Measurements from ENCODE around the gene WIPF3. TPM values are rescaled to one million over a fixed set of nuclear protein-coding genes. Genes with fewer than 3 reads are reported as not detected.

Gene WIPF3
- total RNA-seq, 2 experiments from 2014 or later = not detected

DNA sequence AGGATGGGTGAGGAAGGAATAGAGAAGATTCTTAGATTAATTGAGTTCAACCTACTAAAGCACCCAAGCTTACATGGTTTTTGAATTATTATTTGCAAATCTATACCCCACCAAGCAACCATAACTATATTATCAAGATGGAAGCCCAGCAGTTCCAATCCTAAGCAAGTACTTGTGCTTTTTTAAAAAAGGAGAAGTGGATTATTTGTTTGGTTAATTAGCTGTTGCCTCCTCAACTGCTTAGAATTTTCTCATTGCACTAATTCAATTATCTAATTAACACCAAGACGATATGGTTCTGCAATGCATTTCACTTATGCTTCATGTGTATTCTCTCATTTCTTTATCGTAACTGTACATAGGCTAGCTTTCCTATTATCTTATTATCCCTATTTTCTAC is 27.3 kb upstream of the WIPF3 start:
- TF ChIP-seq, protein P1, sequence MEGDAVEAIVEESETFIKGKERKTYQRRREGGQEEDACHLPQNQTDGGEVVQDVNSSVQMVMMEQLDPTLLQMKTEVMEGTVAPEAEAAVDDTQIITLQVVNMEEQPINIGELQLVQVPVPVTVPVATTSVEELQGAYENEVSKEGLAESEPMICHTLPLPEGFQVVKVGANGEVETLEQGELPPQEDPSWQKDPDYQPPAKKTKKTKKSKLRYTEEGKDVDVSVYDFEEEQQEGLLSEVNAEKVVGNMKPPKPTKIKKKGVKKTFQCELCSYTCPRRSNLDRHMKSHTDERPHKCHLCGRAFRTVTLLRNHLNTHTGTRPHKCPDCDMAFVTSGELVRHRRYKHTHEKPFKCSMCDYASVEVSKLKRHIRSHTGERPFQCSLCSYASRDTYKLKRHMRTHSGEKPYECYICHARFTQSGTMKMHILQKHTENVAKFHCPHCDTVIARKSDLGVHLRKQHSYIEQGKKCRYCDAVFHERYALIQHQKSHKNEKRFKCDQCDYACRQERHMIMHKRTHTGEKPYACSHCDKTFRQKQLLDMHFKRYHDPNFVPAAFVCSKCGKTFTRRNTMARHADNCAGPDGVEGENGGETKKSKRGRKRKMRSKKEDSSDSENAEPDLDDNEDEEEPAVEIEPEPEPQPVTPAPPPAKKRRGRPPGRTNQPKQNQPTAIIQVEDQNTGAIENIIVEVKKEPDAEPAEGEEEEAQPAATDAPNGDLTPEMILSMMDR (IDR thresholded peaks at IDR 0.05) = no peak
- peaks cover 7 to 11% of the 10 kb centered on the region in 2 experiments for H3K27me3 ChIP-seq (ENCODE audit: control insufficient read depth in 1 of 2, insufficient read depth in 2 of 2, low read length in 2 of 2)
- H3K9me3 ChIP-seq (ENCODE audit: control insufficient read depth in 1 of 2, insufficient read depth in 1 of 2, low read length in 2 of 2) = no peaks in the 10 kb centered on the region
- Mint-ChIP-seq H3K27me3 (peaks cover 43% of the 10 kb centered on the region), H3K27ac (no peak overlapping the region), H3K9me3 (no peaks in the 10 kb centered on the region), H3K36me3 (ENCODE audit: low read depth) (no peaks in the 10 kb centered on the region), H3K4me3 (no peak overlapping the region), H3K4me1 (ENCODE audit: low read depth) (no peaks in the 10 kb centered on the region)
- no peaks in the 10 kb centered on the region for H3K4me1 ChIP-seq (ENCODE audit: insufficient read depth, low read length)
- ChIA-PET POLR2A (no interaction called here), CTCF (no interaction called here)
- DNase-seq (no peak), ATAC-seq (ENCODE audit: poor library complexity) (no peak)
- intact Hi-C loops (cut with DNase I, micrococcal nuclease) = no loop called here
- H3K4me3 ChIP-seq (ENCODE audit: low read length) = no peak overlapping the region
- H3K36me3 ChIP-seq (ENCODE audit: insufficient read depth, low read length) = no peaks in the 10 kb centered on the region
- no peak overlapping the region for H3K27ac ChIP-seq (ENCODE audit: low read depth in 1 of 2, low read length in 2 of 2)

GRCh38 chr7:29780346-29780745 is 26.0 kb upstream of the WIPF3 start:
- no peaks in the 10 kb centered on the region for H3K36me3 ChIP-seq (ENCODE audit: insufficient read depth, low read length)
- no peak overlapping the region for H3K4me3 ChIP-seq (ENCODE audit: low read length)
- H3K9me3 ChIP-seq (ENCODE audit: control insufficient read depth in 1 of 2, insufficient read depth in 1 of 2, low read length in 2 of 2) = no peaks in the 10 kb centered on the region
- peaks cover 43% of the 10 kb centered on the region for H3K27me3 Mint-ChIP-seq
- H3K27me3 ChIP-seq (ENCODE audit: control insufficient read depth in 1 of 2, insufficient read depth in 2 of 2, low read length in 2 of 2) = peaks cover 7 to 11% of the 10 kb centered on the region in 2 experiments
- H3K4me3 Mint-ChIP-seq = no peak overlapping the region
- no peaks in the 10 kb centered on the region for H3K4me1 Mint-ChIP-seq (ENCODE audit: low read depth)
- H3K4me1 ChIP-seq (ENCODE audit: insufficient read depth, low read length) = no peaks in the 10 kb centered on the region
- ChIA-PET CTCF (interaction anchor here (0.6 kb wide), 1 partner anchor 482 kb away, joined by 3 read pairs; no protein-coding TSS in a partner anchor), POLR2A (no interaction called here)
- intact Hi-C loops (cut with DNase I, micrococcal nuclease) = no loop called here
- no peak overlapping the region for H3K27ac ChIP-seq (ENCODE audit: low read depth in 1 of 2, low read length in 2 of 2)
- no peaks in the 10 kb centered on the region for H3K36me3 Mint-ChIP-seq (ENCODE audit: low read depth)
- H3K9me3 Mint-ChIP-seq = no peaks in the 10 kb centered on the region
- no peak overlapping the region for H3K27ac Mint-ChIP-seq
- TF ChIP-seq, protein P1 (IDR thresholded peaks at IDR 0.05) = no peak
- ATAC-seq (ENCODE audit: poor library complexity) (no peak), DNase-seq (no peak)

DNA sequence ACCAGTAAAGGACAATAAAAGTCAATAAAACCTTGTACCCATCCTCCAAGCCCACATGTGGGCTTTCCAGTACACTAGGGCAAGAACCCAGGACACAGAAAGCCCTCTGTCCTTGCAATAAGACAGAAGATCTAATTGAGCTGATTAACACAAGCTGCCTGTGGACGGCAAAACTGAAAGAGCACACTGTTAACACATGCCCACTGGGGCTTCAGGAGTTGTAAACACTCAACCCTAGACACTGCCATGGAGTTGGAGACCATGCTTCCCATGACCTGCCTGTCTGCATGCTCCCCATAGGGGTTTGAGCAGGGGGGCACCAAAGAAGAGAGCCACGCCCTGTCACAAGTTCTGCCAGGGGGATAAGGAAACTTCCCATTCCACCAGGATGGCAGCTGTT is 22.6 kb upstream of the WIPF3 start:
- no peak overlapping the region for H3K27ac Mint-ChIP-seq
- H3K4me1 Mint-ChIP-seq (ENCODE audit: low read depth) = no peaks in the 10 kb centered on the region
- Histone ChIP-seq H3K27ac (ENCODE audit: low read depth in 1 of 2, low read length in 2 of 2) (no peak overlapping the region), H3K27me3 (ENCODE audit: control insufficient read depth in 1 of 2, insufficient read depth in 2 of 2, low read length in 2 of 2) (peaks cover 4 to 8% of the 10 kb centered on the region in 2 experiments), H3K4me1 (ENCODE audit: insufficient read depth, low read length) (no peaks in the 10 kb centered on the region), H3K9me3 (ENCODE audit: control insufficient read depth in 1 of 2, insufficient read depth in 1 of 2, low read length in 2 of 2) (no peaks in the 10 kb centered on the region), H3K4me3 (ENCODE audit: low read length) (no peak overlapping the region), H3K36me3 (ENCODE audit: insufficient read depth, low read length) (no peaks in the 10 kb centered on the region)
- intact Hi-C loops (cut with DNase I, micrococcal nuclease) = no loop called here
- ChIA-PET CTCF (no interaction called here), POLR2A (no interaction called here)
- H3K36me3 Mint-ChIP-seq (ENCODE audit: low read depth) = no peaks in the 10 kb centered on the region
- H3K9me3 Mint-ChIP-seq = no peaks in the 10 kb centered on the region
- TF ChIP-seq, protein P1 (IDR thresholded peaks at IDR 0.05) = no peak
- peaks cover 19% of the 10 kb centered on the region for H3K27me3 Mint-ChIP-seq
- no peak for DNase-seq
- ATAC-seq (ENCODE audit: poor library complexity) = no peak
- H3K4me3 Mint-ChIP-seq = no peak overlapping the region

Data from CD4-positive, alpha-beta T cell (primary cell).